22Rv1 (cell line): ENCODE measurements around the gene EPHA8.

Source experiments
- H3K27ac ChIP-seq: fragments of 450-650 bp; 2 replicates; pipeline ENCODE4 v1.5.1; 2017
- CTCF ChIP-seq: fragments of 450-650 bp; IDR thresholded peaks from 2 replicates; pipeline ENCODE4 v1.5.1; 2017; ENCODE audit warnings: mild to moderate bottlenecking
- ZFX ChIP-seq: fragments of 450-650 bp; IDR thresholded peaks from 2 replicates; pipeline ENCODE4 v1.6.1; 2017; ENCODE audit warnings: antibody characterized with exemption, borderline replicate concordance

EPHA8 gene

GRCh38 chr1:22522221-22522743, 41.0 kb upstream of the EPHA8 start:
- TF ChIP-seq ZFX: no peak
- TF ChIP-seq CTCF: no peak
- no peak overlapping the region for H3K27ac ChIP-seq

GRCh38 chr1:22524481-22524880, 38.8 kb upstream of the EPHA8 start:
- H3K27ac ChIP-seq: no peak overlapping the region
- TF ChIP-seq ZFX: no peak
- no peak for TF ChIP-seq CTCF

DNA sequence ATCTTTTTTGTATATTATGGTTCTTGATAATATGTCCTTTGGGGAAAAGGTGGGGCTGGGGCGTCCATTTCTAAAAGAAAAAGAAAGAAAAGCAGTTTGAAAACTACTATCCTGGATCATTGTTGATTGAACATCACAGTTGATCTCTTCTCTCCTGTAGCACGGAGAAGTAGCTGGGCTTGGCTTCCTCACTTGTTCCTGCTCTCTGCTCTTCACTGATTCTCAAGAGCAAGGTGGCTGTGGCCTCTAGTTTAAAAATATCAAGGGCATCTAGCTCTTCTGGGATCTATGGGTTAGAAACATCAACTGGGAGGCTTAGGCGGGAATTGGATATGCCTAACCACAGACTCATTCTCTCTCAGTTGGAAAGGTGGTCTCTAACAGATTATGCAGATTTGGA, 38.1 kb upstream of the EPHA8 start:
- TF ChIP-seq CTCF (no peak), ZFX (no peak)
- H3K27ac ChIP-seq: no peak overlapping the region

DNA sequence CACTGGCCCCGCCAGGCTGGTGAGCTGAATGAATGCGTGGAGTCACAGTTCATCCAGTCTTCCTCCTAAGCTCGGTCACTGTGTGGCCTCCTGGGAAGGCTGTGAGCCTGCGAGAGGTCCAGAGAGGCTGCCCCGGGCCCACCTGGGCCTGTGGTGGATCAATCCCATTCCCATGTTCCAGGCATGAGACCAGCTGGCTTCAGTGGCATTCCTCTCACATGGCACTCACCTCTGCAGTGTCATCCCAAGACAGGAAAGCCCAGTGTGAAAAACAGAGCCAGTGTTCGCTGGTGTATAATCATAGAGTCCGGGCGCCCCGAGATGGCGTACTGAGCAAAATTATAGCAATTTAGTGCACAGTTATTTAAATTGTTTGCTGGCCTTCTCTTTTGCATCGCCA, 37.6 kb upstream of the EPHA8 start:
- H3K27ac ChIP-seq: no peak overlapping the region
- TF ChIP-seq ZFX (no peak), CTCF (no peak)

DNA sequence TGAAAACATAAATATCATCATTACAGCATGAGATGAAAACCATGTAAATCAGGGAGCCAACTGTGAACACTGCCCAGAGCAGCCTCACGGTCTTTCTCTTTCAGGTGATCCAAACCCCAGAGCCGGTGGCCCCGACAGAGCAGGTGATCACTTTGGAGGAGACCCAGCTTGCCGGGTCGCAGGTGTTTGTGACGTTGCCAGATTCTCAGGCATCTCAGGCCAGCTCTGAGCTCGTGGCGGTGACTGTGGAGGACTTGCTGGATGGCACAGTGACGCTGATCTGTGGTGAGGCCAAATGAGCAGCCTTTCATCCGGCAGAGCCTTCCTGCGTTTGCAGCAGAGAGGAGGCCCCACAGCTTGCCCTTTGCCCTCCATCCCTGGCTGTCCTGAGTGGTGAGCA, 37.2 kb upstream of the EPHA8 start:
- TF ChIP-seq ZFX (no peak), CTCF (no peak)
- no peak overlapping the region for H3K27ac ChIP-seq

DNA sequence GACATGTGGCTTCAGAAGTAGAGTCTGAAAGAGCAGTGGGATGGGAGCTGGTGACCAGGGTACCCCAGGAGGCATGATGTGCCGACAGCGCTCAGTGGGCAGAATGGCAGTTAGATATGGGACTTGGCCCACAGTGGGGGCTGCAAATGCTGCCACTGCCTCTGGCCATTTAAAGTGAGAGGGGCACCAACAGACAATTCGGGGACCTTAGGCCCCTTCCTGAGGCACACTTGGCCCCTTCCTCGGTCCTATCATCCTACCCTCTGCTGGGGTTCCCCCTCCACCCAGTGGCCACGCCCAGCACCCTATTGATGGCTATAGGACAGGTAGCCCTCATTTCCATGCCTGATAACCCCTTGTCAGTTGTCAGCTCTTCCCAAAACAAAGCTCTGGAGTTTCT, 36.6 kb upstream of the EPHA8 start:
- TF ChIP-seq ZFX (no peak), CTCF (no peak)
- H3K27ac ChIP-seq: no peak overlapping the region

DNA sequence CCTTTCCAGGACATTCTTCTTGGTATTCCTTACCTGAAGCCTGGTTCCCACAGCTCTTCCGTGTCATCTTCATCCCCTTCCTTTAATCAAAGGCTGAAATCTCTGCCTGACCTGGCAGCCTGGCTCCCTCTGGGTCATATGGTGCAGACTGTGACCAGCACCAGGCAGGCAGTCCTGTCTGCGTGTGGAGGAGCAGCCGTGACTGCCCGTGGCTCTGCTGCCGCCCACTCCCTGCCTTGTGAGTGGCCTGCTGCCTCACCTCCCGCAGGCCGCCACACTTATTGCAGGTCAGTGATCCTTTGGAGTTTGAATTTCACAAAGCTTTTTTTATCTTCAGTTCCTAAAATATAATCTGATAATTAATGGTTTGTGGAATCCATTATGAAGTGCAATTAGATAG, 36.2 kb upstream of the EPHA8 start:
- H3K27ac ChIP-seq: no peak overlapping the region
- TF ChIP-seq CTCF: no peak
- TF ChIP-seq ZFX: no peak
